ENCODE measurements around the gene VAMP1. TPM values are rescaled to one million over a fixed set of nuclear protein-coding genes. Genes with fewer than 3 reads are reported as not detected.
A peak's percentile ranks its signal among the peaks of the same experiment; 100 is the strongest.
"Not testable (repeated sequence)": the region's sequence is repeated elsewhere in the genome, so short reads cannot be mapped to it uniquely, and the experiment has no call there.

Gene VAMP1
- polyA plus RNA-seq, 4 donors, result 1.6 to 5.8 (median 3.4) TPM

GRCh38 chr12:6467571-6468282 lies 2.8 kb downstream of the VAMP1 start:
- not testable (repeated sequence) for DNase-seq; H3K27me3 ChIP-seq (ENCODE audit: control insufficient read depth in 3 of 3, insufficient read depth in 3 of 3, low read length in 3 of 3); FAIRE-seq; H3K9me3 ChIP-seq (ENCODE audit: control insufficient read depth in 2 of 2, insufficient read depth in 1 of 2, low read depth in 1 of 2, low read length in 1 of 2); H3K4me3 ChIP-seq (ENCODE audit: low read depth in 1 of 3, low read length in 3 of 3); H3K27ac ChIP-seq (ENCODE audit: low read depth in 1 of 3, low read length in 2 of 3)
- WGBS, 3 donors, result 91 to 96% (median 95%) methylated on average over 9 of the region's 9 CpGs
- Histone ChIP-seq H3K36me3 (ENCODE audit: control insufficient read depth in 3 of 3, insufficient read depth in 2 of 3, low read depth in 1 of 3, low read length in 3 of 3) (peaks cover 4 to 31% (median 12%) of the 10 kb centered on the region in 3 donors), H3K4me1 (ENCODE audit: control insufficient read depth in 3 of 3, insufficient read depth in 2 of 3, low read depth in 1 of 3, low read length in 2 of 3) (peaks cover 0 to 12% (median 0%) of the 10 kb centered on the region in 3 donors)

GRCh38 chr12:6466751-6467150 lies 3.7 kb downstream of the VAMP1 start:
- not testable (repeated sequence) for H3K27me3 ChIP-seq (ENCODE audit: control insufficient read depth in 3 of 3, insufficient read depth in 3 of 3, low read length in 3 of 3); FAIRE-seq; H3K4me3 ChIP-seq (ENCODE audit: low read depth in 1 of 3, low read length in 3 of 3); DNase-seq; H3K27ac ChIP-seq (ENCODE audit: low read depth in 1 of 3, low read length in 2 of 3); H3K9me3 ChIP-seq (ENCODE audit: control insufficient read depth in 2 of 2, insufficient read depth in 1 of 2, low read depth in 1 of 2, low read length in 1 of 2)
- WGBS, 3 donors, result 79 to 97% (median 94%) methylated on average over 4 of the region's 4 CpGs
- Histone ChIP-seq H3K36me3 (ENCODE audit: control insufficient read depth in 3 of 3, insufficient read depth in 2 of 3, low read depth in 1 of 3, low read length in 3 of 3) (peaks cover 4 to 40% (median 20%) of the 10 kb centered on the region in 3 donors), H3K4me1 (ENCODE audit: control insufficient read depth in 3 of 3, insufficient read depth in 2 of 3, low read depth in 1 of 3, low read length in 2 of 3) (peaks cover 0 to 15% (median 3%) of the 10 kb centered on the region in 3 donors)

GRCh38 chr12:6466184-6466573 lies 4.3 kb downstream of the VAMP1 start:
- Histone ChIP-seq H3K36me3 (ENCODE audit: control insufficient read depth in 3 of 3, insufficient read depth in 2 of 3, low read depth in 1 of 3, low read length in 3 of 3) (peaks cover 6 to 46% (median 22%) of the 10 kb centered on the region in 3 donors), H3K27ac (ENCODE audit: low read depth in 1 of 3, low read length in 2 of 3) (no peak overlapping the region), H3K4me1 (ENCODE audit: control insufficient read depth in 3 of 3, insufficient read depth in 2 of 3, low read depth in 1 of 3, low read length in 2 of 3) (peaks cover 0 to 12% (median 3%) of the 10 kb centered on the region in 3 donors), H3K4me3 (ENCODE audit: low read depth in 1 of 3, low read length in 3 of 3) (no peak overlapping the region), H3K27me3 (ENCODE audit: control insufficient read depth in 3 of 3, insufficient read depth in 3 of 3, low read length in 3 of 3) (no peaks in the 10 kb centered on the region), H3K9me3 (ENCODE audit: control insufficient read depth in 2 of 2, insufficient read depth in 1 of 2, low read depth in 1 of 2, low read length in 1 of 2) (no peaks in the 10 kb centered on the region)
- WGBS, 3 donors, result 75 to 89% (median 86%) methylated on average over 5 of the region's 5 CpGs
- no peak for FAIRE-seq
- no peak for DNase-seq

GRCh38 chr12:6465467-6466183 lies 4.9 kb downstream of the VAMP1 start:
- no peak for FAIRE-seq
- WGBS, 3 donors, result 31 to 43% (median 37%) methylated on average over 6 of the region's 6 CpGs
- Histone ChIP-seq H3K27ac (ENCODE audit: low read depth in 1 of 3, low read length in 2 of 3) (no peak overlapping the region), H3K36me3 (ENCODE audit: control insufficient read depth in 3 of 3, insufficient read depth in 2 of 3, low read depth in 1 of 3, low read length in 3 of 3) (peaks cover 8 to 52% (median 24%) of the 10 kb centered on the region in 3 donors), H3K27me3 (ENCODE audit: control insufficient read depth in 3 of 3, insufficient read depth in 3 of 3, low read length in 3 of 3) (no peaks in the 10 kb centered on the region), H3K9me3 (ENCODE audit: control insufficient read depth in 2 of 2, insufficient read depth in 1 of 2, low read depth in 1 of 2, low read length in 1 of 2) (no peaks in the 10 kb centered on the region), H3K4me3 (ENCODE audit: low read depth in 1 of 3, low read length in 3 of 3) (no peak overlapping the region), H3K4me1 (ENCODE audit: control insufficient read depth in 3 of 3, insufficient read depth in 2 of 3, low read depth in 1 of 3, low read length in 2 of 3) (peaks cover 0 to 10% (median 3%) of the 10 kb centered on the region in 3 donors)
- peak; percentile 73 for DNase-seq

GRCh38 chr12:6464531-6464930 lies 5.9 kb downstream of the VAMP1 start:
- Histone ChIP-seq H3K4me3 (ENCODE audit: low read depth in 1 of 3, low read length in 3 of 3) (no peak overlapping the region), H3K36me3 (ENCODE audit: control insufficient read depth in 3 of 3, insufficient read depth in 2 of 3, low read depth in 1 of 3, low read length in 3 of 3) (peaks cover 11 to 60% (median 27%) of the 10 kb centered on the region in 3 donors), H3K4me1 (ENCODE audit: control insufficient read depth in 3 of 3, insufficient read depth in 2 of 3, low read depth in 1 of 3, low read length in 2 of 3) (peaks cover 0 to 3% (median 3%) of the 10 kb centered on the region in 3 donors), H3K27me3 (ENCODE audit: control insufficient read depth in 3 of 3, insufficient read depth in 3 of 3, low read length in 3 of 3) (no peaks in the 10 kb centered on the region), H3K9me3 (ENCODE audit: control insufficient read depth in 2 of 2, insufficient read depth in 1 of 2, low read depth in 1 of 2, low read length in 1 of 2) (no peaks in the 10 kb centered on the region), H3K27ac (ENCODE audit: low read depth in 1 of 3, low read length in 2 of 3) (no peak overlapping the region)
- DNase-seq (no peak), FAIRE-seq (no peak)
- WGBS, 3 donors, result 85 to 94% (median 90%) methylated on average over 7 to 8 of the region's 8 CpGs

GRCh38 chr12:6463858-6464257 lies 6.6 kb downstream of the VAMP1 start:
- H3K4me1 ChIP-seq (ENCODE audit: control insufficient read depth in 3 of 3, insufficient read depth in 2 of 3, low read depth in 1 of 3, low read length in 2 of 3), result peaks cover 0 to 3% (median 3%) of the 10 kb centered on the region in 3 donors
- no peak overlapping the region for H3K4me3 ChIP-seq (ENCODE audit: low read depth in 1 of 3, low read length in 3 of 3)
- no peaks in the 10 kb centered on the region for H3K27me3 ChIP-seq (ENCODE audit: control insufficient read depth in 3 of 3, insufficient read depth in 3 of 3, low read length in 3 of 3)
- no peak for FAIRE-seq
- DNase-seq, result no peak
- no peaks in the 10 kb centered on the region for H3K9me3 ChIP-seq (ENCODE audit: control insufficient read depth in 2 of 2, insufficient read depth in 1 of 2, low read depth in 1 of 2, low read length in 1 of 2)
- H3K27ac ChIP-seq (ENCODE audit: low read depth in 1 of 3, low read length in 2 of 3), result peak overlapping the region in 2 of 3 donors; percentile 53 to 59
- 76 to 81% (median 80%) methylated on average over 6 of the region's 6 CpGs for WGBS, 3 donors
- H3K36me3 ChIP-seq (ENCODE audit: control insufficient read depth in 3 of 3, insufficient read depth in 2 of 3, low read depth in 1 of 3, low read length in 3 of 3), result peaks cover 14 to 62% (median 27%) of the 10 kb centered on the region in 3 donors

- H3K9me3 ChIP-seq (ENCODE audit: control insufficient read depth in 2 of 2, insufficient read depth in 1 of 2, low read depth in 1 of 2, low read length in 1 of 2), result no peaks in the 10 kb centered on the region
- DNase-seq (no peak), FAIRE-seq (no peak)
- WGBS, 3 donors, result 59 to 61% (median 61%) methylated on average over 7 of the region's 7 CpGs
- peaks cover 0 to 3% (median 3%) of the 10 kb centered on the region in 3 donors for H3K4me1 ChIP-seq (ENCODE audit: control insufficient read depth in 3 of 3, insufficient read depth in 2 of 3, low read depth in 1 of 3, low read length in 2 of 3)
- H3K36me3 ChIP-seq (ENCODE audit: control insufficient read depth in 3 of 3, insufficient read depth in 2 of 3, low read depth in 1 of 3, low read length in 3 of 3), result peaks cover 20 to 68% (median 32%) of the 10 kb centered on the region in 3 donors
- H3K27me3 ChIP-seq (ENCODE audit: control insufficient read depth in 3 of 3, insufficient read depth in 3 of 3, low read length in 3 of 3), result no peaks in the 10 kb centered on the region
- no peak overlapping the region for H3K4me3 ChIP-seq (ENCODE audit: low read depth in 1 of 3, low read length in 3 of 3)
- peak overlapping the region in 2 of 3 donors; percentile 5 to 95 for H3K27ac ChIP-seq (ENCODE audit: low read depth in 1 of 3, low read length in 2 of 3)
Observed at GRCh38 chr12:6463216-6463615, 7.3 kb downstream of the VAMP1 start.

- Histone ChIP-seq H3K4me1 (ENCODE audit: control insufficient read depth in 3 of 3, insufficient read depth in 2 of 3, low read depth in 1 of 3, low read length in 2 of 3) (peaks cover 0 to 3% (median 3%) of the 10 kb centered on the region in 3 donors), H3K27ac (ENCODE audit: low read depth in 1 of 3, low read length in 2 of 3) (peak overlapping the region in 2 of 3 donors; percentile 5 to 95), H3K9me3 (ENCODE audit: control insufficient read depth in 2 of 2, insufficient read depth in 1 of 2, low read depth in 1 of 2, low read length in 1 of 2) (no peaks in the 10 kb centered on the region), H3K36me3 (ENCODE audit: control insufficient read depth in 3 of 3, insufficient read depth in 2 of 3, low read depth in 1 of 3, low read length in 3 of 3) (peaks cover 25 to 76% (median 32%) of the 10 kb centered on the region in 3 donors), H3K27me3 (ENCODE audit: control insufficient read depth in 3 of 3, insufficient read depth in 3 of 3, low read length in 3 of 3) (no peaks in the 10 kb centered on the region), H3K4me3 (ENCODE audit: low read depth in 1 of 3, low read length in 3 of 3) (no peak overlapping the region)
- no peak for DNase-seq
- WGBS, 3 donors, result 85 to 89% (median 88%) methylated on average over 14 of the region's 14 CpGs
- FAIRE-seq, result no peak
Observed at GRCh38 chr12:6462234-6462995, 8.1 kb downstream of the VAMP1 start.

Data from small intestine (tissue), 7 donors.